ENCODE measurements around the gene CACNA2D1. TPM values are rescaled to one million over a fixed set of nuclear protein-coding genes. Genes with fewer than 3 reads are reported as not detected.
"Not testable (repeated sequence)": the region's sequence is repeated elsewhere in the genome, so short reads cannot be mapped to it uniquely, and the experiment has no call there.

CACNA2D1 gene
- total RNA-seq, 1 experiment from 2014 or later, result 8.3 TPM

DNA sequence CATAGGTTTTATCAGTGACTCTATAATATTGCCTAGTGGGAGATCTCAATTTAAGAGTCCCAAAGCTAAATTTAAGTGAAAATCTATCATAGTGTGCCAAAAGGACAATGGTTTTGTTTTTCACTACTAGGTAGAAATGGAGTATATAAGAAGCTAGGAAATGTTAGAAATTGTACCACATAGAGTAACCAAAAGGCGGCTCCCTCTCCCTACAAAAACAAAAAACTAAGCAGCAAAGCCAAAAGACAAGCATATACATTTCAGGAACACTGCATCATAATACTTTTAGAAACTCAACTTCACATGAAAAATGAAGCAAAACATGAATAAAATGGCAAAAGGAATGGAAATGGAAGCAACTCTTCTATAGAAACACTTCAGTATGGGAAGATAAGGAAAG is 271.6 kb downstream of the CACNA2D1 start:
- no peak for DNase-seq (ENCODE audit: low read depth)

DNA sequence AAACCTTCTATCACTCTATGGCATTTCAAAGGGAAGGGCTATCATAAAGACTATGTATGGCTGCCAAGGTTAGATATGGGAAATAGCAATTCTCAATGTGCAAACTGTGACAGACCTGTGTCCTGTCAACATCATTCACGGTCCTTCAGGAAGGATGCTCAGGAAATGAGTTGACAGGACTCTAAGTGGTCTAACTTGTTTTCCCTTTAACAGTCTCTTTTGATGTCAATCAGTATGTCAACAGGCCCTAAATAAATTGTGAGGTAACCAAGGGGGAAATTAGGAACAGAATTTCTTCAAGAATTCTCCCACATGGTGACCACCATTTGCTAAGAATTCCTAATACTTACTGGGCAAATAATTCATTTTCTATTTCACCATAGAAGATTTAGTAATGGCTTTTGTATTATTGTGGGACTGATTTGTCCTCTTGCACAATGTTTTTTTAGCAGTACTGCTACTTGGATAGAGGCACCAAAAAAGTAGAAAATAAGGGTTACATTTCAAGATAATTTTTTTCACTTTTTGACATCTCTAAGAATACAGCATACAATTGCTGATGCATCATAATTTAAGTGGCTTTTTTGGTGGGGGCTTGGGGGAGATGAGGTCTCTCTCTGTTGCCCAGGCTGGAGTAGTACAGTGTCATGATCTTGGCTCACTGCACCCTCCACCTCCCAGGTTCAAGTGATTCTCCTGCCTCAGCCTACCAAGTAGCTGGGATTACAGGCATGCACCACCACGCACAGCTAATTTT is 275.8 kb downstream of the CACNA2D1 start:
- no peak for DNase-seq (ENCODE audit: low read depth)

DNA sequence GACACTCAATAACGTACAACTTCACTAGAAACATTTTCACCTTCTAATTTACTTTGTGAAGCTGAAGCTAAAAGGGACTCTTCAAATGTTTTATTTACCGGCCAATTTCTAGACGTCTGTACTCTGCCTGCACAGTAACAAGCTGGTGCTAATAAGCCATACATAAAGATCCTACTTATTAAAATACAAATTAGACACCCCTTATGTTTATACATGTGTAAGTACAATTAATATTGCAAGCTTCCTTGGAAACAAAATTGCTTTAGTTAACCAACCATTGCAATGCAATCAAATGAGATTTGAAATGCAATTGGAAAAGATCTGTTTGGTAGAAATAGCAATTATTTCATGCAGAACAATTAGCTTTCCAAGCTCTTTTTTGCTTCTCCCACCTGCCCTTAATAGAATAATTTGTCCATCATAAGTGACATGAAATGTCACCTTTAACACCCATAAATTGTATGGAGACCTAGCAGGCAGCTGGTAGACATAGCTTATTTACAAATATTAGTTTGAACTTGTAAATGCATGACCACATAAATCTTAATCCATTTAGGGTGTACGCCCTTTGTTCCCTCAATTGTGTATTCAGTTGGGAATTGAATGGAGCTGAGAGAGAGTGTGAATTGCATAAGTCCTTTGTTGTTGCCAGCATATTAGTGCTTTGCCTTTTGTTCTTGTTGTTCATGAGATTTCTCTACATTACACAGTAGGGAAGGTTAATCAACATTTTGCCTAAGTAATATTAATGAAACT is 277.1 kb downstream of the CACNA2D1 start:
- no peak for DNase-seq (ENCODE audit: low read depth)

DNA sequence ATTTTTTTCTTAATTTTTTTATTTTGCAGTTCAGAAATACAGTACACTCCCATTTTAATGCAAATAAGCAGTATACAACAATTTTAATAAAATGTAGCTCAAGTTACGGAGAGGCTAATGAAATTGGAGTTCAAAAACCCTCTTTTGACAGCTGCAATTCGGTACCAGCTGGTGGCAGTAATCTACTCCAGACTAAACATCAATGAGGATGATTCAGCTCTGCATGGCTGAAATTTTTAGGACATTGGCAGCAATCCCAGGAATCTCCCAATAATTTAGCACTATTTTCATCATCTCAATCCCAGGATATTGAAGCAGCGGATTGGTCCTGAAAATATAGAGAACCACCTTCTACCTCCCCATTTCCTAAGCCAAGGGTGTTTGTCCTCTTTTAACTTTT is 278.8 kb downstream of the CACNA2D1 start:
- DNase-seq (ENCODE audit: low read depth), result peak; percentile 41

DNA sequence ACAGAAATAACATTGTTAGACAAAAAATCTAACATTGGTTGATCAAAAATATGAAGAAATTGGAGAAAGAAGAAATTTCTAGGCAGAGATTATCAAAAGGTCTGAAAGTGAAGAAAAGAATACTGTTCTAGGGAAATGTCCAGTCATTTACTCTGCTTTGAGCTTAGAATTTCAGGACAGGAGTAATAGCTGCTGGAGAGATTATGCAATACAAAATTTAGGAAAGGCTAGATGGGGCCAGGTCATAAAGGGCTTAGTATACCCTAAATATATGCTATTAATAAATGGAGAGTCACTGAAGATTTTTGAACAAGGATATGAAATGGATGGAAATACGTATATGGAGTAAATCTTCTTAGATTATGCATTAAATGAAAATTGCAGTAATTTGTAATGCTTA is 279.2 kb downstream of the CACNA2D1 start:
- no peak for DNase-seq (ENCODE audit: low read depth)

DNA sequence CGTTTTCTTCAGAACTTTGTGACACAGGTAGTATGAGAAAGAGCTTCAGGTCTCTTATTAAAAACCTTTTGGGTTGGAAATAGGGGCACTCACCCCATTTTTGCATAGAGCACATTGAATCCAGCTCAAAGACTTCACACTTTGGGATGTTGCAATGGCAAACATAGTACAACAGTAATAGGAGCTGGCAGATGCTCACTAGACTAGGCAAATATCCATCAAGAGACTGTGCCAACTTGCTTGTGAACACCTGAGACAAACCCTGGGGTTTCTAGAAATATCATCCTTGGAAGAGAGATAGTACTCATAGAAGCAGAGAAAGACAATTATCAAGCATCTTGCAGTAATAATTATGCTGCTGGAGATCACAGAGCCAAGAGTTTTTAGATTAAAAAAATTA is 280.0 kb downstream of the CACNA2D1 start:
- no peak for DNase-seq (ENCODE audit: low read depth)

DNA sequence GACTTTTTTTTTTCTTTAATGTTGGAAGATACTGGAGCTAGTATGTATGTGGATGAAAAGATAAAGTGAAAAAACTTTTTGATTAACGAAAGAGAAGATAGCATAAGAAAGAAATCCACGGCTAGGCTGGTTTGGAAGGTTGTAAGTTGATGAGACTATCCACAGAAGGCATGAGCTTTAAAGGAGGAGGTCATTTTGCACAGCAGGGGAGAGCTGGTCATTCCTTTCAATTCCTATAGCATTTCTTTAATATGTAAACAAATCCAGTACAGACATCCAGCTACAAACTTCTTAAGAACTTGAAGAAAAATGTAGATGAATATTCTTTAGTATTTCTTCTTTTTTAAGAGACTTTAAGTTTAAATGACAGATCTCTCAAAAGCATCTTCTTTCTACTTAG is 281.3 kb downstream of the CACNA2D1 start:
- no peak for DNase-seq (ENCODE audit: low read depth)

DNA sequence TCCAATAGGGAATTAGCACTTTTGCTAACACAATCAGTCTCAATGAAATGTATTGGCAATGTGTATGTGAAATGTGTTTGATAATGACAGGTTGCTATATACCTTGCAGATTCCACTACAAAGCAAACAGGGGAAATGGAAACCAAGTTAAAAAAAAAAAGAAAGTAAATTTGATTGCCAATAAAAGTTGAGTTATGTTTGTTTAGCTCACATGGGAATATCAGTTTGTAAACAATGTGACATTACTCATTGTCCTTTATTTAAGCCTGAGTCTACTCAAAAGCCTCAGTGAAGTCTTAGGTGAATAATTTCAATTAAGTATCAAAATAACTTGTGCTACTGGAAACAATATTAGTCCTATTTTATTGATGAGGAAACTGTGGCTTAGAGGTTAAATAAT is 285.2 kb downstream of the CACNA2D1 start:
- no peak for DNase-seq (ENCODE audit: low read depth)

DNA sequence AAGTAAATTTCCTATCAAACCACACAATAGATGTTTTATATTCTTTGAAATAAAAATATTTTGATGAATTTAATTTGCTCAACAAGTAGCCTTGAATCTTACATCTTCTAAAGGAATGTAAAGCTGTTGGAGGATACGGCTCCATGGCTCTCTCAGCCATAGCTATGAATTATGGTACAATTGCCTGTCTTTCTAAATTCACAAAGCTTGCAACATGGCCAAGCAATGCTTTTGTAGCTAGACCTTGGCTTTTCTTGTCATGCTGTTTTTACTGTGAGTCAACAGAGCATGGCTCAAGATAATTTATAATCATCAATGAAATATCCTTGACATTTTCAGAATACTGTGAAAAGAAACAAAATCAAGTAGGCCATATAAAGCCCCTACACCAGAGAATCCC is 286.7 kb downstream of the CACNA2D1 start:
- no peak for DNase-seq (ENCODE audit: low read depth)

DNA sequence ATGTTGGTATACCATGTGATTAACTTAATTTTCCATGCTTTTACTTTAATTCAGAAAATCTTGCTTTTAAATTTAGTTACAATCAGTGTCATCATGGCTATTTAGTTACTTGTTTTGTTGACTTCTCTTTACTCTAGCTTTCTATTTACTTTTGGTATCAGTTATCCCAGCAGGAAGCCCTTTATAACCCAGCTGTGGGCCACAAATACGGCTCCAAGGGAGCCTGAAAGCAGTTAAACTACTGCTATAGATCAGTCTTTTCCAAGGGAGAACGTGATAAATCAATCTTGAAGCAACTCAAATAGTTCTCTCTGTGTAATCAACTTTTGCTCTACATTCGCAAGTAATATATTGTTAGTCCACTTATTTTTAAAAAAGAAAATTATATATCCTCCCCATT is 287.4 kb downstream of the CACNA2D1 start:
- DNase-seq (ENCODE audit: low read depth), result no peak

DNA sequence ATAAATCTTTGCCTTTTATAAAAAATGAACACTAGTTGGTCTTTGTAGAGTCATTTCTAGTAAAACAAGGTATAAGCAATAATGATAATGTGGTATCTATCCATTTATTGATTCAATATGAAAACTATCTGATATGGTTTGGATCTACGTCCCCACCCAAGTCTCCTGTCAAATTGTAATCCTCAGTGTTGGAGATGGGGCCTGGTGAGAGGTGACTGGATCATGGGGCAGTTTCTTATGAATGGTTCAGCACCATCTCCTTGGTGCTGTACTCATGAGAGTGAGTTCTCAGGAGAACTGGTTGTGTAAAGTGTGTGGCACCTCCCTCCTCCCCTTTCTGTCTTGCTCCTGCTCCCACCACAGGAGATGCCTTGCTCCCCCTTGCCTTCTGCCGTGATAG is 288.8 kb downstream of the CACNA2D1 start:
- DNase-seq (ENCODE audit: low read depth), result no peak

DNA sequence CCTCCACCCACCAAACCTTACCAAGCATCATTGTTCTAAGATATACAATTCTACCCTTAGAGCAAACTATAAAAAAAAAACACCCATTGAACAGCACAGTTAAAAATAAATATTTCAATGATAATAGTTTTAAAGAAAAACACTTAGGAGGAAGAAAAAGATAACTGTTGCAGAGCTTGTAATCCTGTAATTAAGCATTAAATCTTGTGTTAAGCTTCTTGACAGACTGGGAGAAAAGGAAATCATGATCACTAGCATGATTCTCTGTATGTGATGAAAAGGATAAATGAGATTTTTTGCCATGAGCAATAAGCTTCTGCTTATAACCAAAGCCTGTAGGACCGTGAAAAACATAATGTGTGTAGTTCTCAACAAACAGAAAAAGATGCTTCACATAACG is 289.8 kb downstream of the CACNA2D1 start:
- no peak for DNase-seq (ENCODE audit: low read depth)

DNA sequence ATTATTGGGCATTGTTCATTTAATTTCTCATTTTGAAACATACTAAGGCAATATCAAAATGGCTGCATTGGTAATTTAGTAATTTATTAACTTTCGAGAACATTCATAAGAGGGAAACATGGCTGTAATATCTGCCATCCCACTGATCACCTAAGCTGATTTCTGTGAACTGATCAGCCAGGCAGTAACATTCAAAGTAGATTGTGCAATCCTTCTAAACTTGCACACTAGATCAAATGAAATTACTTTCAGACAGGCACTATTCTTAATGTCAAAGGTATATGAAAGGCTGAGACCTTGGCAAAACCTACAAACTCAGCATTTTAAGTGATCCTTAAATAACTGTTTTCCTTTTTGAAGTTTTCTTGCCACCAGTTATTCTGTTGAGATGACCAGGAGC is 290.7 kb downstream of the CACNA2D1 start:
- no peak for DNase-seq (ENCODE audit: low read depth)

DNA sequence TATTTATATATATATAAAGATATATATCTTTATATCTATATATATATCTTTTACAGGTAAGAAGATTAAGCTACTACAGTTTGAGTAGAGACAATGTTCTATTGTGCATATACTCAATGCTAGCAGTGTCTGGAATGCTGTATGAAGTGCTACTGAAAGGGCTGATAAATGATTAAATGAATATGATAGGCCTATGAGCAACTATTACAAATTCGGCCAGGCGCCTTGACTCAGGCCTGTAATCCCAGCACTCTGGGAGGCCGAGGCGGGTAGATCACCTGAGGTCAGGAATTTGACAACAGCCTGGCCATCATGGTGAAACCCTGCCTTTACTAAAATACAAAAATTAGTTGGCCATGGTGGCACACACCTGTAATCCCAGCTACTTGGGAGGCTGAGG is 297.1 kb downstream of the CACNA2D1 start:
- DNase-seq (ENCODE audit: low read depth), result no peak

DNA sequence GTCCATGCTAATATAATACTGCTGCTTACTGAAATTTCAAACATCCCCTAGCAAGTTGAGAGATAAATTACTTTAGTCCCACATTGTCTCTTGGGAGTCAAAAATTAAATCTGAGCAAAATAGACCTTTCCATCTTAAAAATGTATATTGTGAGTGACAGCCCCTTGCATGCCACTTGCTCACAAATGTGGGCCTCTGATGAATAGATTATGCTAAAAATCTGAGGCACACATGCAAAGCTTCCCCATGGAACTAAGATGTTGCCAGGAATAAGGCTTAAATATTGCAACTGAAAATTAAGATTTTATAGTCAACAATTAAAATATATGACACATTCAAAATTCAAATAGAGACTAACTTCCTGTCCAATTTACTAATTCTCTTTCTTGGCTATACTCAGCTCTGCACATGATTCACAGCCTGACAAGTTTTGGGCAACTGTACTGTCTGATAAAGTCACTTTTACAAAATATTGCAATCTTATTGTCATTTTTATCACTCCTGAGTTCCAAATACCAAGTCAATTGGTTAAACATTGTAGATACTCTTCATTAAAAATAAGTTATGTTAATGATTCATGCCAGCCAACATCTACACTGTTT is 301.2 kb downstream of the CACNA2D1 start:
- DNase-seq (ENCODE audit: low read depth), result no peak

DNA sequence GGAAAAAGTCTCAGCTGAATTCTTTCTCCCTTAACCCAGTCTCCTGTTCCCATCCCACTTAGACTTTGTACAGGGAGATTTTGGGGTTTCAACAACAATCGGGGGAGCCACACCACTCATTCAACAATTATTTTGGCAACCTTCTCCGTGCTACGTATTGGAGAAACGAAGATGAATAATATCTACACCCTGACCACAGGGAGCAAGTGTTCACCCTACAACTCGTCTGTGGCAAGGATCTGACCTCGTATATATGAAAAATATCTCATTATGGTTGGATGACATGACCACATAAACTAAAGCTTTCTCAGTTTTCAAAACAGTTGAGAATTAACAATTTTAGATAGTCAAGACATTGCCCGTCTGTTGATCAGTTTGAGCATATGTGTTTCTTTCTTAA is 302.1 kb downstream of the CACNA2D1 start:
- DNase-seq (ENCODE audit: low read depth), result peak; percentile 24

DNA sequence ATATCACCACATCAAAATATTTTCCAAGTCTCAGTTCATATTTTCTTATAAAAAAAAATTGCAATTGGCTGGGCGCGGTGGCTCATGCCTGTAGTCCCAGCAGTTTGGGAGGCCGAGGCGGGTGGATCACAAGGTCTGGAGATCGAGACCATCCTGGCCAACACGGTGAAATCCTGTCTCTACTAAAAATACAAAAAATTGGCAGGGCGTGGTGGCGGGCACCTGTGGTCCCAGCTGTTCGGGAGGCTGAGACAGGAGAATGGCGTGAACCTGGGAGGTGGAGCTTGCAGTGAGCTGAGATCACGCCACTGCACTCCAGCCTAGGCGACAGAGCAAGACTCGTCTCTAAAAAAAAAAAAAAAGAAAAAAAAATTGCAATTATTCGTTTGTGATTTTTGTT is 303.0 kb downstream of the CACNA2D1 start:
- not testable (repeated sequence) for DNase-seq (ENCODE audit: low read depth)

DNA sequence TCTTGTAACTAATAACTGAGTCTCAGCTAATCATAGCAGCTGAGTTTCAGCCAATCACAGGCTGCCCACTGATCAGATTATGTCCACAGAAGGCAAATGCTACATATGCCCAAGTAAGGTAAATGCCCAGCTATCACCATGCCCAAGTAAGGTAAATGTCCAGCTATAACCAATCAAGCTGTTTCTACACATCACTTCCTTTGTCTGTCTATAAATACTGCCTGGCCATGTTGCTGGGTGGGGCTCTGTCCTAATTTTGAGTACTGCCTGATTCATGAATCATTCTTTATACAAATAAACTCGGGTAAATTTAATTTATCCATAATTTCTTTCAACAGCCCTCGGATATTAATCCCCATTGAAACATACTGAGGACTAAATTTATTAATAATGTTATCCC is 312.4 kb downstream of the CACNA2D1 start:
- no peak for DNase-seq (ENCODE audit: low read depth)

DNA sequence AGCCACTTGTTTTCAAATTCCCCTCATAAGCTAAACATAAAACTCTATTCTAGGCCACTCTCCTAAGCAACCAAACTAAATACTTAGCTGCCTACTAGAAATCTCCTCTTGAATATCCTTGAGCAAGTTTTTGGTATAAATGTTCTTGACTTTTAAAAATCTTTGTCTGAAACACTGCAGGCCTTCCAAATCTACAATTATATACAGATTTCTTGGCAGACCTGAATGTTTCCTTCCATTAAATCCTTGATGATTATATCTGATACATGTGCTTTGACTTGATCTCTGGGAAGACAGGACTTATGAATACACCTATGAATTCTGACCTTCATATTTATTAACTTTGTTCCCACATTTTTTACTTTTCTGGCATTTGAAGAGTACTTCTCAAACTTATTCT is 314.5 kb downstream of the CACNA2D1 start:
- DNase-seq (ENCODE audit: low read depth), result no peak

DNA sequence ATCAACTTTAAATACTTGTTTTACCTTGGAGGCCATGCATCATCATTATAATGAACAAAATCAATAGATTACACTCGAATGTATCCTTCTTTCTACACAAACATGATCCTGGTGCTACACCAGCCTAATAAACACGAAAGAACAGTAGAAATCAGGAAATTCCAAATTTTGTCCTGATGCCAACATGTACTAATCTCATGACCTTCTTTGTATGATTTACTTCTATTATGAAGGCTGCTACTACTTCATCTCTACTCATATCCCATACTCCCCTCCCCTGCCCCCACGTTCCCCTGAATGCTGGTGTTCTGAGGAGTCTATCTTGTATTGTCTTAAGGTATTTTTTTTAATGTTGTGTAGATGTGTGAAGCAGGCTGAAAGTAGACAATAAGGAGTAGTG is 315.0 kb downstream of the CACNA2D1 start:
- DNase-seq (ENCODE audit: low read depth), result no peak

DNA sequence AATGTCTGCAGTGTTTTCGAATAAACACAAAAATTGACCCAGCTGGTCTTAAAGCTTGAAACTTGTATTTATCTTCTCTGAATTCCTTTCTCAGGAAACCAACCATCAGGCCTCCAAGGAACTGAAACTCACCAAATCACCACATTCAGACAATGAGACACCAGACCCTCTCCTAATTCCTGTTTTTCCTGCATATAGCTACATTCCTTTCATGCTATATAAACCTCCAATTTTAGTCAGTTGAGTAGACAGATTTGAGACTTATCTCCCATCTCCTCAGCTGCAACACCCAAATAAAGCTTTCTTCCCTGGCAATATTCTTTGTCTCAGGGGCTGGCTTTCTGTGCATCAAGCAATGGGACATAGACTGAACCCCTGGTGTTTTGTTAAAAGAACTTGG is 317.0 kb downstream of the CACNA2D1 start:
- no peak for DNase-seq (ENCODE audit: low read depth)

DNA sequence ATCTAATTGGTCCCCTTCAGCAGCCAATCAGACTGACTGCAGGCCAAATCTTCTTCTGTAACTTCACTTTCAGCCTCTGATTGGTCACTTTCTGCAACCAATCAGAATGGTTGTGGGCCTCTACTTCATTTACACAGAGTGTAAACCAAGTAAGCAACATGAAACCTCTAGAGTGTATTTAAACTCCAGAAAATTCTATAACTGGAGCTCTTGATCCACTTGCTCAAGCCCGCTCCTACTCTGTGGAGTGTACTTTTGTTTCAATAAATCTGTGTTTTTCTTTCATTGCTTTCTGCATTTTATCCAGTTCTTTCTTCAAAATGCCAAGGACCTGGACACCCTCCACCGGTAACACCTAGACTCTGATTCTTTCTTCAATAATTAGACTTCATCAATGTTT is 319.1 kb downstream of the CACNA2D1 start:
- no peak for DNase-seq (ENCODE audit: low read depth)

DNA sequence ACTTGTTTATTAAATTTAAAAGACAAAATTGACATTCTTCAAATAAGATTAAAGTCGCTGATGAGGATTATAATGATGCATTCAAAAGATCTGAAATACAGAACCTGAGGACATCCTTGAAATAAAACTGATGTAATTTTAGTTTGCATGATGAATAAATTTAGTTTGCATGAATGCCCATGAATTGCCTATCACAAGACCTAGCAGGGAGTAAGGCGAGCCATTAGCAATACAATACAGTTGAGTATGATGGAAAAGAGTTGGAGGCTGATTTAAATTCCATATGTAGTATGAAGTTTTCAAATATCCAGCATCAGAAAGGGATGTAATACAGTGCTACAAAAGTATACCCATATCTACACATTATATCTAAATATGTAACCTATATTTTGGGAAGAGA is 321.3 kb downstream of the CACNA2D1 start:
- DNase-seq (ENCODE audit: low read depth), result no peak

All from M059J (cell line).